Suppressor macrophage (primary cell): ENCODE data around the gene FAM161B.
"Not testable (repeated sequence)": the region's sequence is repeated elsewhere in the genome, so short reads cannot be mapped to it uniquely, and the experiment has no call there.

Experiments used
- DNase-seq, 4 experiments: peaks; one replicate each; pipeline ENCODE4 v3.0.0-alpha.2; 2020 to 2022
- total RNA-seq, 17 experiments: gene quantifications; one replicate each; lab custom pipeline; 2026; ENCODE audit warnings: mixed read lengths in 6 of 17, inconsistent platforms in 3 of 17; lab: John Stamatoyannopoulos, UW

Gene FAM161B
- total RNA-seq, result 1.1 to 5.7 (median 2.9) reads per million in 17 experiments

- DNase-seq, result peak; percentile 97 to 98 (median 98)
These were observed at the start of gene FAM161B, which contains the start of gene COQ6 for GRCh38 chr14:73949752-73950734. FAM161B (minus strand) TSS chr14:73950094; CDS start chr14:73950026, 68 bp downstream. COQ6 (plus strand) TSS chr14:73950302; CDS start chr14:73950333, 31 bp downstream.

- DNase-seq, result no peak
These were observed 48.8 kb upstream of the FAM161B start for GRCh38 chr14:73998726-73999125.

GRCh38 chr14:73997944-73998447 lies 48.1 kb upstream of the FAM161B start:
- no peak for DNase-seq

- no peak for DNase-seq
These were observed 47.4 kb upstream of the FAM161B start for GRCh38 chr14:73997108-73997943.

- DNase-seq, result no peak
These were observed 46.8 kb upstream of the FAM161B start for GRCh38 chr14:73996731-73997107.

GRCh38 chr14:73995977-73996378 lies 46.1 kb upstream of the FAM161B start:
- DNase-seq, result no peak

GRCh38 chr14:73994926-73995325 lies 45.0 kb upstream of the FAM161B start:
- not testable (repeated sequence) for DNase-seq

- DNase-seq, result no peak
These were observed 41.2 kb upstream of the FAM161B start for GRCh38 chr14:73991092-73991491.

- DNase-seq, result not testable (repeated sequence)
These were observed 38.8 kb upstream of the FAM161B start for GRCh38 chr14:73988656-73989055.

- DNase-seq, result no peak
These were observed 38.2 kb upstream of the FAM161B start for GRCh38 chr14:73988065-73988464.

GRCh38 chr14:73977896-73978295 lies 28.0 kb upstream of the FAM161B start:
- DNase-seq, result no peak

- DNase-seq, result no peak
These were observed 26.2 kb upstream of the FAM161B start for GRCh38 chr14:73976125-73976524.

GRCh38 chr14:73973497-73973896 lies 23.6 kb upstream of the FAM161B start:
- DNase-seq, result no peak

- DNase-seq, result no peak
These were observed 19.0 kb upstream of the FAM161B start for GRCh38 chr14:73968885-73969284.

- DNase-seq, result no peak
These were observed 15.3 kb upstream of the FAM161B start for GRCh38 chr14:73965216-73965615.

- no peak for DNase-seq
These were observed 11.3 kb upstream of the FAM161B start for GRCh38 chr14:73961192-73961591.

- DNase-seq, result no peak
These were observed 8.7 kb upstream of the FAM161B start for GRCh38 chr14:73958591-73958990.

GRCh38 chr14:73955674-73956073 lies 5.8 kb upstream of the FAM161B start:
- DNase-seq, result no peak

GRCh38 chr14:73953731-73954130 lies 3.8 kb upstream of the FAM161B start:
- DNase-seq, result no peak

- DNase-seq, result no peak
These were observed 4.7 kb downstream of the FAM161B start for GRCh38 chr14:73945159-73945670.

GRCh38 chr14:73944432-73945158 lies 5.3 kb downstream of the FAM161B start:
- DNase-seq, result peak in 3 of 4 experiments; percentile 38 to 52 (median 47)

- peak; percentile 72 to 89 (median 80) for DNase-seq
These were observed 6.8 kb downstream of the FAM161B start for GRCh38 chr14:73943083-73943482.
